GM21390 (cell line): Measurements from ENCODE around the gene SNTA1.
"Not testable (repeated sequence)": the region's sequence is repeated elsewhere in the genome, so short reads cannot be mapped to it uniquely, and the experiment has no call there.

Experiments used
- ATAC-seq: cut with Tn5 transposase; IDR thresholded peaks from one replicate; pipeline ENCODE4 v1.9.1; 2021; ENCODE audit not compliant: unreplicated experiment

The SNTA1 gene

DNA sequence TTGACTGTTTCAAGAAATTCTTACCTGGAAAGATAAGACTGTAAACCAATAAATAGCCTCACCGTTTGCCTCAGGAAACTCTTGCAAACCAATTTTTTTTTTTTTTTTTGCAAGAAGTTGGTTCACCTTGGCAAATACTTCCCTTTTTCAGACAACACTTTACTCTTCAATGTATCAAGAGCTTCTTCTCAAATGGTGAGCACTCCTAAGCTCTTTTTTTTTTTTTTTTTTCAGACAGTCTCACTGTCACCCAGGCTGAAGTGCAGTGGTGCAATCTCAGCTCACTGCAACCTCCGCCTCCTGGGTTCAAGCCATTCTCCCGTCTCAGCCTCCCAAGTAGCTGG lies 22.7 kb upstream of the SNTA1 start:
- no peak for ATAC-seq

DNA sequence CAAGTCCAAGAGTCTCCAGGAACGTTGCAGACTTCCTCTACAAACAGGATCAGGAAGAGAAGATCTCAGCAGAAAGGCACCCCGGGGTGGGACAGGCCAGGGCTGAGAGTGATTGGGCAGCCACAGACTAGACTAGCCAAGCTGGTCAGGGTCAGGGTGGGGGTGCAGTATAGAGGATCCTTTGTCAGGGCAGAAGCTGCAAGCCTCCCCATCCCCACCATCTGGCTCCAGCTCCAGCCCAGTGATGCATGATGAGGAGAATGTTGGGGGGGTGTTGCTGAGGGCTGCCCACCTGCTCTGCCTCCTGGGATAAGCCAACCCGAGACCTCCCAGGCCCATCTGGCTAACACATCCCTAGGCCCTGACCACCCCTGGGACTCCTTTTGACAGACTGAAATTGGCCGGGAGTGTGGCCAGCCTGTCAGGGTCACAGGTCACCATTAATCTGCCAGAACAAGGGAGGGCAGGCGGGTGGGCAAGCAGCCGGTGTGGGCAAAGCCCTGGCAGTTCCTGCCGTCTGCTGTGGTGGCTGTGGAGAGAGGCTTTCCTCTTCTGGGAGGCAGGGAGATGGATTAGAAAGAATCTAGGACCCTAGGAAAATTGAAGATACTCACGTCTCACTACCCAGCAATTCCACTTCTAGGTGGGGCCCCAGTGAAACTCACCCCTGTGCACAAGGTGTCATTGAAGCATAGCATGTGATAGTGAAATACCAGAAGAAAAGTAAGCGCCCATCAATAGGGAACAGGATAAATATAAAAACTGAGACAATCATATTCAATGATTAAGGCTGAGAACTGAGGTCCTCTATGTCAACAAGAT lies 22.1 kb upstream of the SNTA1 start:
- ATAC-seq = no peak

DNA sequence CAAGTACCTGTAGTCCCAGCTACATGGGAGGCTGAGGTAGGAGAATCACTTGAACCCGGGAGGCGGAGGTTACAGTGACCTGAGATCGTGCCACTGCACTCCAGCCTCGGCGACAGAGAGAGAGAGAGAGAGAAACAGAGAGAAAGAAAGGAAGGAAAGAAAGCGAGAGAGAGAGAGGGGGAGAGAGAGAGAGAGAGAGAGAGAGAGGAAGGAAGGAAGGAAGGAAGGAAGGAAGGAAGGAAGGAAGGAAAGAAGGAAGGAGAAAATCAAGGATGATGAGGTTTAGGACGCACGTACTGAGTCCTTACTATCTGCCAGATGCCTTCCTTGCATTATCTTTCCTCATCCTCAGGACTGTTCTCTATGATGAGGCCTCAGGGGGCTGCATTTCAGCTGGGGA lies 21.2 kb upstream of the SNTA1 start:
- ATAC-seq = not testable (repeated sequence)

DNA sequence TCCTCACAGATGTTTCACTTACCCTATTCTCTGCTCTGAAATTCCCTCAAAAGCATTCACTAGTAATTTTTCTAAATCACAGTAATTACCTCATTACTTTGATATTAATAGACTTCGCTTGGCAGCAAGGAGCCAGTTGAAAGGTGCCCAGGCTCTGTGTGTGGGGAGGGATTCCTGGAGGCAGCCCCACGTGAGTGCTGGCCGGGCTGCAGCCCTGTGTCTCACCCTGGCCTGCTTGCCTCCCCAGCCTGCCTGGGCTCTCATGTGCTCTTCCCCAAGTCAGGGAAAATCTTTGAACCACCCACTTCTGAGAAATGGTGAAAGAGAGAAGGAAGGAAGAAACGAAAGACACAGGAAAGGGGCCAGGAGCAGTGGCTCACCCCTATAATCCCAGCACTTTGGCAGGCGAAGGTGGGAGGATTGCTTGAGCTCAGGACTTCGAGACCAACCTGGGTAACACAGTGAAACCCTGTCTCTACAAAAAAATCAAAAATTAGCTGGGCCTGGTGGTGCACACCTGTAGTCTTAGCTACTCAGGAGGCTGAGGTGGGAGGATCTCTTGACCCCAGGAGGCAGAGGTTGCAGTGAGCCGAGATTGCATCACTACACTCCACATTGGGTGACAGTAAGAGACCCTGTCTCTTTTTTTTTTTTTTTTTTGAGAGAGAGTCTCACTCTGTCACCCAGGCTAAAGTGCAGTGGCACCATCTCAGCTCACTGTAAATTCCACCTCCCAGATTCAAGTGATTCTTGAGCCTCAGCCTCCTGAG lies 20.0 kb upstream of the SNTA1 start:
- ATAC-seq = no peak

DNA sequence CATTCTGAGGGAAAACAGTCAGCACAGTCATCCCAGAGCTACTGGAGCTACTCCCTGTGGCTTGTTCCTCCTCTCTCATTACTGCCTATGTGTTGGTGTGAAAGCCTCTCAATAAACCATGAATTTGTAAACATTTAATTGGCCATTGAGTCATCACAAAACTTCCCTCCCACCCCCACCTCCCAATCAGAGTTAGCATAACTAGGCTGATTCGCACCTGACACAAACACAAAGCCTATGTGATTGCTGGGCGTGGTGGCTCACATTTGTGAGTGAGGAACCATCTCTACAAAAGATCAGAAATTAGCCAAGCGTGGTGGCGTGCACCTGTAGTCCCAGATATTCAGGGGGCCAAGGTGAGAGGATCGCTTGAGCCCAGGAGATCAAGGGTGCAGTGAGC lies 17.1 kb upstream of the SNTA1 start:
- no peak for ATAC-seq

DNA sequence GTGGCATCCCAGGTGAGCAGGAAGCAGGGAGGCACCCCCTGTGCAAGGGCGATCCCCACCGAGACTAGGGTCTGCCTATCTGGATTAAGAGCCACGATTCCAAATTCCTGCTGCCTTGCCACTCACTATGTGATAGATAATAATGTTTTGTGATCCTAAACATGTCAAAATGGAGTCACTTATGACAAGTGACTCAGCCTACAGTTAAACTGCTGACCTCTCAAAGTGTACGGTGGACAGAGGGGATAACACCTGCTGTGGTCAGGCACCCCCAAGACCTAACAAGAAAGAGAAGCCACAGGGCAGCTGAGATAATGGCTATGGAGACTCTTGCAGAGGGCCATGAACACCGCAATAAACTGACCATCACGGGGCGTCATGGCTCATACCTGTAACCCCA lies 16.0 kb upstream of the SNTA1 start:
- ATAC-seq = no peak

DNA sequence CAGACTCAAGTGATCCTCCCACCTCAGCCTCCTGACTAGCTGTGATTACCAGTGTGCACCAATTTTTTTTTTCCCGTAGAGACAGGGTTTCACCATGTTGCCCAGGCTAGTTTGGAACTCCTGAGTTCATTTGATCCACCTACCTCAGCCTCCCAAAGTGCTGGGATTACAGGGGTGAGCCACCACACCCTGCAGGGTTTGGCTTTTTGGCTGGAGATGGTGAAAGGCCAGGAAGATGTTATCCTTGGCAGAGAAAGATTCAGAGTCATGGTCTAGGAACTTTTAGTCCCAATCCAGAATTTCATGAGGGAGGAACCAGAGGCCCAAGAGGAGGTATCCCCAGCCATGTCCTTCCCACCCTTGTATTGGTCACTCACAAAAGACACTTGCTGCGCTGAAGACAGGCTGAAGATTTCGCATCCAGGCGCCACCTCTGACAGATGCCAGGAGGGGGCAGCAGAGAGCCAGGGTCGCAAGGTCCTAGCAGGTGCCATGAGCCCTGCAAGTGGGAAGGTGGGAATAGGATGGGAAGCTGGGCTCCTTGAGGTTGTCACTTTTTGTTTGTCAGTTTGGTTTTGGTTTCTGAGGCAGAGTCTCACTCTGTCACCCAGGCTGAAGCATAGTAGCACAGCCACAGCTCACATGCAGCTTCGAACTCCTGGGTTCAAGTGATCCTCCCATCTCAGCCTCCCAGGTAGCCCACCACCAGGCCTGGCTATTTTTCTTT lies 13.5 kb upstream of the SNTA1 start:
- not testable (repeated sequence) for ATAC-seq

DNA sequence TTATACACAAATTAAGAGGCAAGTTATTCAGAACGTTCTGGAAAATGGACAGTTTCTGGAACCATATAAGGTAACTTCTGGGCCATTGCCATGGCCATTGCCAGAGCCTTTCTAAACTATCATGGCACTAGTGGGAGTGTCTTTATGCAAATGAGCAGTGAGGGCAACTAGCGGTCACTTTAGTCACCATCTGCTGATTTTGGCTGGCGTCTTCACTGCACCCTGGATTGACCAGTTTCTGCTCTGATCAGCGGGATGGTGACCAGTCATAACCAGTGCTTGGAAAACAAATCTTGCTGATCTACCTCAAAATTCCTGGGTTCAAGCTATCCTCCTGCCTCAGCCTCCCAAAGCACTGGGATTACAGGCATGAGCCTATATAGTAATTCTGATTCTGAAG lies 7.3 kb upstream of the SNTA1 start:
- no peak for ATAC-seq

DNA sequence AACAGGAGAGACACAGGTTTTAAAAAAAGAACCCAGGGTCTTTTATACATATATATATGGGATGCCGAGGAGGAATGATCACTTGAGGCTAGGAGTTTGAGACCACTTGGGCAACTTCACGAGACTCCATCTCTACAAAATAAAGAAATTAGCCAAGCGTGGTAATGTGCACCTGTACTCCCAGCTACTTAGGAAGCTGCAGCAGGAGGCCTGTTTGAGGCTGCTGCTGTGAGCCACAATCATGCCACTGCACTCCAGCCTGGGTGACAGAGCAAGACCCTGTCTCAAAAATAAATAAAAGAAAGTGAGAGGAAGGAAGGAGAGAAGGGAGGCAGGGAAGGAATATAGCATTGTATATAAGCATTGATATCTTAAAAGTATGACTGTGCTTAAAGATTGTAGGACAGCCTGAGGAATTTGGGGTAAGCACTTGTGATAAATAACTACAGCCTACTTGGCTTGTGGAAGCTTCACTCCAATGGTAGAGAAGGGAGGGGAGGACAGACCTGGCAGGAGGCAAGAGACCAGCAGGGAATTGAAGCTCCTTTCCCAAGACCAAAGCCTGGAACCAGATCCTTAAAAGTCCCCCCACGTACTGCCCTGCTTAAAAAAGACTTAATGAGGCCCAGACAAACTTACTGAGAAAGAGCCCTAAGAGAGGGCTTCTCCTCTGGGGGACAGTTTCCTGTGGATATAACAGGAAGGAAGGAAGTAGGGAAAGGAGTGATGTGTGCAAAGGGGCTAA lies 2.5 kb upstream of the SNTA1 start:
- ATAC-seq = no peak

DNA sequence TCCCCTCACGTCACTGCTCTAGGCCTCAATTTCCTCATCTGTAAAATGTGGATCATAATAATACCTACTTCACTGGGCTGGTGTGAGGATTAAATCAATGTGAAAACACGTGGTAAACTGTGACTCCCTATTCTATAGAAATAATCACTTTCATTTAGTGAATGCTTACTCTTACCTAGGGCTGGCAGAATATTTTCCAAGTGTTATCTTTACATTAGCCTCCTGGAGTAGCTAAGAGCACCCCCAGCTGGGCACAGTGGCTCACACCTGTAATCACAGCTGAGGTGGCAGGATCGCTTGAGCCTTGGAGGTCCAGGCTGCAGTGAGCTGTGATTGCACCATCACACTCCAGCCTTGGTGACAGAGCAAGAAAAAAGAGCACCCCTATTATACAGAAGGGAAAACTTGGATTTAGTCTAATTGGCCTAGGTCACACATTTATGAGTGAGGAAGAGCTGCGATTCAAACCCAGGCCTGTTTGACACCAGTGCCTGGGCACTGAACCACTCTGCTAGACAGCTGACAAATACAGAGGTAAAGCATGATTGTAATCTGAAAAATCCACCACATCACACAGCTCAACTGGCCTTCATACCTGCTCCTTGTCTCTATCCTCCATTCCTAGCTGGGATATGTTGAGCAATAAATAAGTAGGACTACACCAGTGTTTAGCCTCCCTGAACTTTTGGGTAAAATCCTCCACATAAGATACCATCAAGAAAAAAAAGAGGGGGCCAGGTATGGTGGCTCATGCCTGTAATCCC lies 1.4 kb upstream of the SNTA1 start:
- ATAC-seq = no peak

DNA sequence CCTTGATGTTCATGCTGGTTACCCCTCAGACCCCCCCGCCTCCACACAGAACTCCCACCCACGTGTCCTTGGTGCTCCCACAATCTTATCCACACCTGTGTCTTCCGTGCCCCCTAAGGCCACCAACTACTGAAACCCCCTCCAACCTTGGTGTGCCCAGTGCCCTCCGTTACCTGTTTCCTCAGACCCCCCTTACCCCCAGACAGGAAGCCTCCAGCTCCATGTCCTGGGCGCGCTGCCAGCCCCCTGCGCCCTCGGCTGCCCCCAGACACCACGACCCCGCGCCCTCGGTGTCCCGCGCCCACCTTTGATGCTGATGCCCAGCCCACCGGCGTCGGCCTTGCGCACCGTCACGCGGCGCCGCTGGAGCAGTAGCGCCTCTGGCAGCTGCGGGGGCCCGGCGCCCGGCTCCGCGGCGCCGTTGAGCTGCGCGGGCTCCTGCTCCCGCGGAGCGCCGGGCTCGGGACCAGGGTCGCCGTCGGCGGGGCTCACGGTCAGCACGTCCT lies 504 bp downstream of the SNTA1 start:
- peak; percentile 30 for ATAC-seq

DNA sequence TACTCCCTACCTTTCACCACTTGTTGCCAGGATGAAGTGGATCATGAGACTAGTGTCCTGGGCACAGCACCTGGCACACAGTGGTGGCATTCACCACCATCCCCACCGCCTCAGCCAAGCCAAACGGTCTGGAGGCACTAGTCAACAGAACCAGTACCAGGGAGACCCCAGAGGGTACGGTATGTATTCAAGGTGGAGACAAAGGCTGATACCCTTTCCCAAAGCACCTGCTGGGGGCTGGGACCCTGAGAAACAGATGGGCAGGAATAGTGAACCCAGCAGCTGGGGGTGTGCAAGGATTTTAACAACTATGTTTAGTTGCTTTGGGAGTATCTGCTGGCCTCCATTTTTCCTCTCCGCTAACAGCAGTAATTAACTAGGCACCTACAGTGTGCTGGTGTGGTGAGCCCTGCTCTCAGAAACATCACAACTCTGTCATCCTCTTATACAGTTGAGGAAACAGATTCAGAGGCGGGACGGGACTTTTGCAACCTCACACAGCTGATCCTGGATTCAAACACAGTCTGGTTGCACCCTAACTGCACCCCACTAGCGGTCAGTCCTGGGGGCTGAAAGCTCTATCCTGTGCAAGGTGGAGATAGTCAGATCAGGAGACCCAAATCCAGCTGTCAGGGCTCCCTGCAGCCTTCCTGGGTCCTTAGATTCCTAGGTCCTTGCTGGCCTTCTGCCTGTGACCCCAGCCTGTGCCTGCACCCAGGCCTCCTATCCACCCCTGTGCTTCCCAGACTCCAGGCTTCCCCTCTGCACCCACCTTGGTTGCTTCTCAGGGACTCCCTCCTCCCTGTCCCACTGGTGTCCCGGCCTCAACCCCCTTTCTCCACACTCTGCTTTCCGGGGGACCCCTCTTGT lies 1.2 kb downstream of the SNTA1 start:
- ATAC-seq = no peak

DNA sequence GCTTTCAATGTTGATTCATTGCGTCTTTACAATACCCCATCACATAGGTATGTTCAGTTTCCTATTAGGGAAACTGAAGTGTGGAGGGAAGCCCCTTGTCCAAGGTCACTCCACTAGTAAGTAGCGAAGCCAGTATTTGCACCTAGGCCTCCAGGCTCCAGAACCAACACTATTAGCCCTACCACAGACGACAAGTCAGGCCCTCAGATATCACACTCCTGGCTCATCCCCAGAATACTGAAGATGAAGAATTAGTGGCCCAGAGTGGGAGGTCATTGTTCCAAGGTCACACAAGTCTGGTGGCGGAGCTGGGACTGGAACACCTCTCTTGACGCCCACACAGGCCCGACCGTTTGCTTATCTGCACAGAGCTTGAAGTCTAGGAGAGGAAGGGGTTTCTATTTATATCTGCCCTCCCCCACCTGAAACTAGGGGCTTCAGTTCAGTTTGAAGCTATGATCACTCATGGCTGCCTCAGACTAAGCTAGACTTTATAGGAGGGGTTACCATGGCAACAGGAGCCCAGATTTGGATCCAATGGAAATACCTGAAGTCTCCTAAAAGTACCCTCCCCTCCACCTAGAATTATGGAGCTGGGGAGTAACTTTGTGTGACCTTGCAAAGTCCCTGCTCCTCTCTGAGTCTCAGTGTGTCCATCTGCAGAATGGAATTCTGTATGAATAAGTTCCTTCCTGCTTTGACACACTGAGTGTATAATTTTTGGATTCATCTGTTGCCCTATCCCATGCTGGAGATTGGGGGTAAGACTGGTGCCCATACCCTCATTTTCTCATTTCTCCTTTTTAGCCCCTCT lies 2.2 kb downstream of the SNTA1 start:
- ATAC-seq = no peak

DNA sequence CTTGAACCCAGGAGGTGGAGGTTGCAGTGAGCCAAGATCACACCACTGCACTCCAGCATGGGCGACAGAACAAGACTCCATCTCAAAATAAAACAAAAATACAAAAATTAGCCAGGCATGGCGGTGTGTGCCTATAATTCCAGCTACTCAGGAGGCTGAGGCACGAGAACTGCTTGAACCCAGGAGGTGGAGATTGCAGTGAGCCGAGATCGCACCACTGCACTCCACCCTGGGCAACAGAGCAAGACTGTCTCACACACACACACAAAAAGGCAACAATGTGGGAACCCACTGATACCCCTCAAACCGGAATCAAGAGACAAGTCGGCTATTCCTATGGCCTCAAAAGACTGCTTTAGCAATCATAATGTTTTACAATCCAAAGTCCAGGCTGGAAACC lies 3.0 kb downstream of the SNTA1 start:
- not testable (repeated sequence) for ATAC-seq

DNA sequence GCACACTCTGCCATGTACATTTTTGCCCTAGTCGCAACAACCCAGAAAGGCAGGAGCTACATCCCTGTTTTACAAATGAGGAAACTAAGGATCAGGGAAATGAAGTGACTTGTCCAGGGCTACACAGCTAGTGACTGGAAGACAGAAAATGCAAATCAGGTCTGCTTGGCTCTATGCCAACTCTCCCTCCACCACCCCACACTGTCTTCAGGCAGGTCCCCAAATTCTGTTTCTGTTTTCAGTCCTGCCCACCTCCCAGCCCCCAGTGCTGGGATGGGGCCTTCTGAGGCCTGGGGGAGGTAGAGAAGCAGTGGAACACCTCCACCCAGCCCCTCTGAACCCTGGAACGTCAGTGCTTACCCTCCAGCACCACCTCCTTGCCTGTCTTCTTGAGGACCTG lies 5.1 kb downstream of the SNTA1 start:
- ATAC-seq = no peak

DNA sequence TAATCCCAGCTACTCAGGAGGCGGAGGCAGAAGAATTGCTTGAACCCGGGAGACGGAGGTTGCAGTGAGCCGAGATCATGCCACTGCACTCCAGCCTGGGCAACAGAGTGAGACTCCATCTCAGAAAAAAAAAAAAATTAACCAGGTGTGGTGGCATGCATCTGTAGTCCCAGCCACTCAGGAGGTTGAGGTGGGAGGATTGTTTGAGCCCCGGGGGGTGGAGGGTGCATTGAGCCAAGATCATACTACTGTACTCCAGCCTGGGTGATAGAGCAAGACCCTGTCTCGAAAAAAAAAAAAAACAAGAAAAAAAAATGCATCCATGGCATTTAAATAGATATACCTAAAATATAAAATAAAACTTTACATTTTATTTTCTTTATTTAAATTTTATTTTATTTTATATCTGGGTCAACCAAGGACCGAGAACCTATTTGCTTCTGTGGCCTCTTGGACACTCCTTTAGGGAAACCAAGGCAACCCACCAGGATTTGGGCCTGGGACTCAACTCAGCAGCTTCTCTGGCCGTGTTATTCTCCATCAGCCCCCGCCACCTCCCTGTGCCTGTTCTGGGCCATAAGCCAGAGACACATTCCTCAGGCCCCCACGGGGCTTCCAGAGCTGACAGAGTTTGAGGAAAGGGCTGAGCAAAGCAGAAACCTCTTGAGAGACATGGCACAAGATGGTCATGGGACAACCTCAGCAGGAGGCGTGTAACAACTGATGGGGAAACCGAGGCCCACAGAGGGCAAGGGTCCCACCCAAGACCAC lies 6.2 kb downstream of the SNTA1 start:
- no peak for ATAC-seq

DNA sequence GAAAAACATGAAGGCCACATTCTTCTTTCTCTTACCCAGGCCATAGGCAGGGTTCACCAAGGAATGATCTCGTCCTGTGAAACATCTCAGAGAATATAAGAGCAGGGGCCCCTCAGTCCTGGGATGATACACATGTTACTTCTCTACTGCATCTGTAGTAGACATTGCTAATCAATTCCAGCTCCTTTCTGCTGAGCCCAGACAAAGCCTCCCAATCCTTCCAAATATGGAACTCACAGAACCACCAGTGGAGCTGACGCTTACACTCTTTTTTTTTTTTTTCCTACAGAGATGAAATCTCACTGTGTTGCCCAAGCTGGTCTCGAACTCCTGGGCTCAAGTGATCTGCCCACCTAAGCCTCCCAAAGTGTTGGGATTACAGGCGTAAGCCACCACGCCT lies 9.1 kb downstream of the SNTA1 start:
- ATAC-seq = no peak
